CD4-positive, alpha-beta T cell treated with Interleukin-4 for 4 hours (primary cell): ENCODE data around the gene SLMAP.

Source experiments
- DNase-seq: peaks from one replicate; pipeline ENCODE4 v3.0.0-alpha.2; 2020

Gene SLMAP

GRCh38 chr3:57968501-57968900 is 212.4 kb downstream of the SLMAP start:
- no peak for DNase-seq

- DNase-seq: no peak
These were observed 215.9 kb downstream of the SLMAP start for GRCh38 chr3:57971975-57972374.

- no peak for DNase-seq
These were observed 216.5 kb downstream of the SLMAP start for GRCh38 chr3:57972531-57973111.

- DNase-seq: no peak
These were observed 217.8 kb downstream of the SLMAP start for GRCh38 chr3:57973715-57974477.

GRCh38 chr3:57974796-57975388 is 218.8 kb downstream of the SLMAP start:
- DNase-seq: no peak

- DNase-seq: no peak
These were observed 221.7 kb downstream of the SLMAP start for GRCh38 chr3:57977818-57978235.

GRCh38 chr3:57978316-57978715 is 222.2 kb downstream of the SLMAP start:
- DNase-seq: no peak
